ENCODE measurements around the gene TIGD3.
A peak's percentile ranks its signal among the peaks of the same experiment; 100 is the strongest.

GRCh38 chr11:65404210-65404609, 49.7 kb downstream of the TIGD3 start:
- TF ChIP-seq EP300 (IDR thresholded peaks at IDR 0.05; ENCODE audit: borderline replicate concordance): no peak
- no peak for TF ChIP-seq NFIC (IDR thresholded peaks at IDR 0.05)
- no peak for TF ChIP-seq CREB1 (IDR thresholded peaks at IDR 0.05; ENCODE audit: low read depth)
- TF ChIP-seq MAX (IDR thresholded peaks at IDR 0.05): 0 out of 2 replicates have a peak, but pooled peaks have one; percentile 27
- TF ChIP-seq EGR1 (IDR thresholded peaks at IDR 0.05): no peak
- TF ChIP-seq REST (IDR thresholded peaks at IDR 0.05; ENCODE audit: low read depth): 0 out of 2 replicates have a peak, but pooled peaks have one; percentile 15
- TF ChIP-seq CEBPB (IDR thresholded peaks at IDR 0.05): no peak
- no peak for TF ChIP-seq RAD21 (IDR thresholded peaks at IDR 0.05; ENCODE audit: low read depth)
- no peak for TF ChIP-seq YY1 (IDR thresholded peaks at IDR 0.05; ENCODE audit: low read depth)
- no peak for TF ChIP-seq TAF1 (IDR thresholded peaks at IDR 0.05; ENCODE audit: low read depth)
- TF ChIP-seq TCF12 (IDR thresholded peaks at IDR 0.05; ENCODE audit: low read depth): no peak
- no peak for TF ChIP-seq FOXM1 (IDR thresholded peaks at IDR 0.05; ENCODE audit: borderline replicate concordance, low read depth)
- no peak for TF ChIP-seq USF1 (IDR thresholded peaks at IDR 0.05)
